HG02610 (cell line): ENCODE data around the gene ADGRE2.

Experiments used
- ATAC-seq: cut with Tn5 transposase; IDR thresholded peaks from one replicate; pipeline ENCODE4 v1.9.1; 2021; ENCODE audit warnings: mild to moderate bottlenecking, moderate library complexity; ENCODE audit not compliant: unreplicated experiment

The ADGRE2 gene

DNA sequence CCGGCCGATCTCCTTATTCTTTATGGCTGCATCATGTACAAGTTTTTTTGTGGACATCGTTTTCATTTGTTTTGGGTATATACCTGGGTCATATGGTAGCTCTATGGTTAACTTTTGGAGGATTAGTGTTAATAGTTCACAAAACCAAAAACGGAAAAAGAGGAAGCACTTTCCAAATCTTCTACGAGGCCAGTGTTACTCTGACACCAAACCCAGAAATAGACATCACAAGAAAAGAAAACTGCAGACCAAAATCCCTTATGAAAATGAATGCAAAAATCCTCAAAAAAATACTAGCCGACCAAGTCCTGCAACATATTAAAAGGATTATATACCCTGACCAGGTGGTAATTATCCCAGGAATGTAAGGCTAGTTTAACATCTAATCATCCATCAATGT is 29.8 kb downstream of the ADGRE2 start:
- ATAC-seq = no peak

- no peak for ATAC-seq
These were observed 31.5 kb downstream of the ADGRE2 start for GRCh38 chr19:14746886-14747285.

DNA sequence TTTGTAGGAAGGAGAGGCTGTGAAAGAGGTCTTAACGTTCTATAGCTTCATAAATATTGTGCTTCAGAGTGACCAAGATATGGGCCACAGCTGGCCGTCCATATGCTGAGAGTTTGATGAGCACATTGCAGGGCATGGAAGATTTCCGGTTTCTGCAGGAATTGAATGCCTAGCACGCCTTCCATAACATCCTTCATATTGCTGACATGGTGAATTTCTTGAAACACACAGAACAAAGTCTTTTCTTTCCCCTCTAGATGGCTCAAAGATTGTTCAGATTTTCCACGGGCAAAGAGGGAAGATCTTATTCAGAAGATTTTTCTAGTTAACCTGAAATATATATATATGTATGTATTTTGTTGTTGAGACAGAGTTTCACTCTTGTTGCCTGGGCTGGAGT is 42.4 kb downstream of the ADGRE2 start:
- no peak for ATAC-seq

- no peak for ATAC-seq
These were observed 44.8 kb downstream of the ADGRE2 start for GRCh38 chr19:14733574-14733973.

GRCh38 chr19:14732510-14732909 is 45.9 kb downstream of the ADGRE2 start:
- ATAC-seq = no peak

DNA sequence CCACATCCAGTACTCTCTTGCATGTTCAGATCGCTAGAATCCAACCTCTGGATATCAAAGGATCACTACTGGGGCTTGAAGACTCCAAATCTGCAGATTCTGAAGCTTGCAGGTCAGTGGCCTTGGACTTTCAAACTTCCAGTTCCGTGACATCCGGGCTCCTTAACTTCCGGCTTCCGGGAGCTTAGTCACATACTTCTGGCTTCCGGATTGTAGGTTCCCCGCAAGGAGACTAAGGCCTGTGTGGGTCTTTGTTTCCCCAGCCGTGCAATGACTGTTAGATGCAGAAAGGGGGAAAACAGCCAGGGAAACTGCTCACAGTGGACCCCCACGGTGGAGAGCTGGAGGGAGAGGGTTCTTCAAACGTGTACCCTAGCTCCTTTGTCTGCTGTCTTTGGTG is 47.2 kb downstream of the ADGRE2 start:
- no peak for ATAC-seq

DNA sequence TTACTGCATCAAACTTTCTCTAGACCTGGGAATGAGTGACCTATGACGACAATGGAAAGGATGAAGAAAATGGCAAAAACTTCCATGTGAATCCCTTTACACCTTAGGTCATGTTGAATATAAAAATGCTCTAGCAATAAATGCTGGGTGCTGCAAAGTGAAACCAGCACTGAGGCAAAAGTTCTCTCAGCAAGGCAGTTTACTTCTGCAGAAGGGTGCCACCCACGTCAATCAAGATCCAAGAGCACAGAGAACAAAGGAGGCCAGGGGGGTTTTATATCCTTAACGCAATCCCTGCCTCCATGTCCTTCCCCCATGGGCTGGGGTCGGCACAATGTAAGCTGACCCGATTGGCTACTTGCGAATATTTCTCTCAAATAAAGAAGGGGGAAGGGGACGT is 49.8 kb downstream of the ADGRE2 start:
- ATAC-seq = no peak

DNA sequence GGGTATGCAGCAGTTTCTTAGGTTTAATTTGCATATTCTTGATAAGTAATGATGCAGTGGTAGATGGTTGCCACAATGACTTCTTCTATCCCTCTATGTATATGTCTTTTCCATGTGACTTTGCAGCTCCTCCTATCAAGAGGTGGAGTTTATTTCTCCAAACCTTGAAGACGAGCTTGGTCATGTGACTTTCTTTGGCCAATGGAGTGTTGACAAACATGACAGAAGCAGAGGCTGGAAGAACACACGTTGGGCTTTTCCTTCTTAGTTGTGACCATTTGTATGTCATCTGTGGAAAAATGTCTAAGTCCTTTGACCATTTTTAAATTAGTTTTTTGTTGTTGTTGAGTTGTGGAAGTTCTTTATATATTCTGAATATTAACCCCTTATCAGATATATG is 56.2 kb downstream of the ADGRE2 start:
- no peak for ATAC-seq

DNA sequence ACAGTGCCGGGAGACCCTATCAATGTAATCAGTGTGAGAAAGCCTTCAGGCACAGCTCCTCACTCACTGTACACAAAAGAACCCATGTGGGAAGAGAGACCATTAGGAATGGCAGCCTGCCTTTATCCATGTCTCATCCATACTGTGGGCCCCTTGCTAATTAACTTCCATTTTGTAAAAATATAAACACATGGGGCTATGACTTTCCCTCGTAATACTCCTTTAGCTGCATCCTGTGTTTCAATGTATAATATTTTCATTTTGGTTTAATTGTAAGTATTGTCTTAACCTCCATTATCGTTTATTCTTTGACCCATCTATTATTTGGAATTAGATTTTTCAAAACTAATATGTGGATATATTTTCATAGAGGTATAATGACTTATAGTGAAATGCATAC is 59.2 kb downstream of the ADGRE2 start:
- ATAC-seq = no peak

DNA sequence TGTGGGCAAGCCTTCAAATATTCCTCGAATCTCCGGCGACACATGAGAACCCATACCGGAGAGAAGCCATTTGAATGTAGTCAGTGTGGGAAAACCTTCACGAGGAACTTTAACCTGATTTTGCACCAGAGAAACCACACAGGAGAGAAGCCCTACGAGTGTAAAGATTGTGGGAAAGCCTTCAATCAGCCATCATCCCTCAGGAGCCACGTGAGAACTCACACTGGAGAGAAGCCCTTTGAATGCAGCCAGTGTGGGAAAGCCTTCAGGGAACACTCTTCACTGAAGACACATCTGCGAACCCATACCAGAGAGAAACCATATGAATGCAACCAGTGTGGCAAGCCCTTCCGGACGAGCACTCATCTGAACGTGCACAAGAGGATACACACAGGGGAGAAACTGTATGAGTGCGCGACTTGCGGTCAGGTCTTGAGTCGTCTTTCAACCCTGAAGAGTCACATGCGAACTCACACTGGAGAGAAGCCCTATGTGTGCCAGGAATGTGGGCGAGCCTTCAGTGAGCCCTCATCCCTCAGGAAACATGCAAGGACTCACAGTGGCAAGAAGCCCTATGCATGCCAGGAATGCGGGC is 59.7 kb downstream of the ADGRE2 start:
- no peak for ATAC-seq

DNA sequence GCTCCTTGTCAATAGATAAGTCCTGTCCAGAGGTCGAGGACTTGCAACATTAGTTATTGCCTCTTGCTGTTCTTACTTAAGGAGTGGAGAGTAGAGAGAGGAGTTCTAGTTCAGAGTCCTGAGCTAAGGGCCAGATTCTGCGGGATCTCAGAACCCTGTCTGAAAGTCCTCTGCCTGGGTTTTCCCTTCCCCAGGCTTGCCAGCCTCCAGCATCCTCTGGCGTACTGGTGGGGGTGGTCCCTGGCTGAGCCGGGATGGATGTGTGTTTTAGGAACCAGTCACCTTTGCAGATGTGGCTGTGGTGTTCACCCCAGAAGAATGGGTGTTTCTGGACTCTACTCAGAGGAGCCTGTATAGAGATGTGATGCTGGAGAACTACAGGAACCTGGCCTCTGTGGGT is 62.5 kb downstream of the ADGRE2 start:
- no peak for ATAC-seq

- ATAC-seq = no peak
These were observed 73.9 kb downstream of the ADGRE2 start for GRCh38 chr19:14704450-14704849.

DNA sequence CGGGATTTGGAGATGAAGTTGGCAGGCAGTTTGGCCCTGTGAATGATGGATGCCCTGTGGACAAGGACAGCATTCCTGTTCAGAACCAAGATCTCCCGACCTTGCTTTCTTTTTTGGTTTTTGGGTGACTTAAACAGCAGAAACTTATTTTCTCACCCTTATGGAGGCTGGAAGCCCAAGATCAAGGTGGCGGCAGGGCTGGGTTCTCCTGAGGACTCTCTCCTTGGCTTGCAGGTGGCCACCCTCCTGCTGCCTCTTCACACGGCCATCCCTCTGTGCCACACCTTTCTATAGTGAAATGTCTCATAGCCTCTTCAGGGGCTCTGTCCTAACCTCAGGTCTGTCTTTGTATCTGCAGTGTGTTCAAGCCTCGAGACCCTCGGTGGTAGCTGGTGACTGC is 74.5 kb downstream of the ADGRE2 start:
- ATAC-seq = no peak

DNA sequence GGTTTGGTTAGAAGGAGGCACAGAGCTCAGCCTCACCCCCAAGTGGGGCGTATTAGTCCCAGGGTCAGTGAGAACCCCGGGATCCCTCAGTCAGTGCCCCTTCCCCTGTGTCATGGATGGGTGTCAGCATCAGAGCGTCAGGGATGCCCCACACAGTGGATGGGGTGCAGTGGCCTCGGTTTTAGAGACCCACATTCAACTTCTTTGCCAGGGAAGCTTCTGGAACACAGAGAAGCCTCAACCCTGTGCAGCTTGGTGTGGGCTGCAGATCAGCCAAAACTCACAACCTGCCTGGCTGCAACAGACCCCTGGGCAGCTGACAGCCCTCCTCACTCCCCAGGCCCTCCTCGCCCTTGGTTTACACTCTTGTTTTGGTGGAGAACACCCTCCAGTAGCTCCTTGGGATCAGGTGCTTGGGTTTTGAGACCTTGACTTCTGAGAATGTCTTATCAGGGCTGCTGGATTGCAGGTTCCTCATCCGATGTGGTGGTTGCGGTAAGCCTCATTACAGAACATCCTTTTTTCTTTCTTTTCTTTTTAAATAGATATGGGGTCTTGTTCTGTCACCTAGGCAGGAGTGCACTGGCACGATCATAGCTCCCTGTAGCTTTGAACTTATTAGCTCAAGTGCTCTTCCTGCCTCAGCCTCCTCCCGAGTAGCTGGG is 77.5 kb downstream of the ADGRE2 start:
- ATAC-seq = no peak

- no peak for ATAC-seq
These were observed 78.7 kb downstream of the ADGRE2 start for GRCh38 chr19:14699641-14700040.

GRCh38 chr19:14695471-14695870 is 82.9 kb downstream of the ADGRE2 start:
- ATAC-seq = no peak

DNA sequence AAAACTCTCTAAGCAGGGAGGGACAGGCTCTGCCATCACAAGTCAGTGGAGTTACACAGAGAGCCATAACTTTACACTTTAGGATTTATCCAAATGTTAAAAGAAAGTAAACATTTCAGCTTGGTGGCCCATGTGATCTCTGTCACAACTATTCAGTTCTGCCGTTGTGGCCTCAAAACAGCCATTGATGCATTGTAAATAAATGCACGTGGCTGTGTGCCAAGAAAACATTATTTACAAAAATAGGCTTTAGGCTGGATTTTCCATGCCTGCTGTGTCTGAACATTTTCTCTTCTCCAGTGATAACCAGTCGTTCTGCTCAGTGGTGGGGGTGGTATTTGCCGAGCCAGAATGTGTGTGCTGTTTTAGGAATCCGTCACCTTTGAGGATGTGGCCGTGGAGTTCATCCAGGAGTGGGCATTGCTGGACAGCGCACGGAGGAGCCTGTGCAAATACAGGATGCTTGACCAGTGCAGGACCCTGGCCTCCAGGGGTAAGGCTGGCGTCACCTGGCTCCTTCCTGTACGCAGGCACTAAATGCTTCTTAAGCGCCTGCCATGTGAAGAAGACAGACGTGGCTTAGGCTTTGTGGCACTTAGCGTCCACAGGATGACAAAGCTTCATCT is 83.6 kb downstream of the ADGRE2 start:
- no peak for ATAC-seq

DNA sequence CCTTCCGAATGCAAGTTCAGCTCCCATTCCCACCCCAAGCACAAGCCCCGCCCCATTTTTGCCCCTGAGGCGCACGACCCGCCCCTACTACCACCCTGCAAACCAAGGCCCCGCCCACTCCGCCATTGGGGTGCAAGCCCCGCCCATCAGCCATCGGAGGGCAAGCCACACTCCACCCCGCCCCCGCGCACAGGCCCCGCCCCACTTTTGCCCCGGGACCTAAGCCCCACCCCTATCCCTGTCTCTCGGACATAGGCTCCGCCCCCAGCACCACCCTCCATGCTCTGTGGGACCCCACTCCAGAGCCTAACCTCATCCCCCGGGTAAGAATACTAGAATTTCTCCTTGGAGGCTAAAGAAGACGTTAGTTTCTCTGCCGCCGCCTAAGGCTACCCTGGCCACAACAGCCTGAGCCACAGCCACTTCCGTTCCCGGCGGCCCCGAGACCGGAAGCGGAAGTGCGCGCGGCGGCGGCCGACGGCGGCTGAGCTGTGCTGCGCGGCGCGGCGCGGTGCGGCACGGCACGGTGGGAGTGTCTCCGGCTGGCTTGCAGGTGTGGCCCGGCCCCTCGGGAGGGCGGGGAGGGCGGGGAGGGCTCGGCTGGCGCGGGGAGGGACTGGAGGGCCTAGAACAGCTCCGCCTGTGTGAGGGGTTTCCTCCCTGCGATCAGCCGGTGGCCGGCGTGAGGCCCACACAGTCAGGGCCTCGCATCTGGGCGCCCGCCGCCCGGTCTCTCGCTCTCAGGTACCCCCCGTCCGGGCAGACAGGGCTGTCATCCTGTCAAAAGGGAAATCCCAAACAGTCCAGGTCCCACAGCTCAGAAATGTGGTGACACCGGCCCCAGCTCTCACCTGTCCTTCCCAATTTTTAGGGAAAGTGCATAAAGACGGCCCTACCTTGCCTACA is 88.5 kb downstream of the ADGRE2 start, which contains the start of gene ZNF333:
Gene ZNF333 (plus strand): TSS at position 451 of the 906 bp plus-strand sequence. CDS start 3,444 bp downstream, outside the sequence.
- peak; percentile 88 for ATAC-seq

- no peak for ATAC-seq
These were observed 91.9 kb downstream of the ADGRE2 start for GRCh38 chr19:14686411-14686810.

DNA sequence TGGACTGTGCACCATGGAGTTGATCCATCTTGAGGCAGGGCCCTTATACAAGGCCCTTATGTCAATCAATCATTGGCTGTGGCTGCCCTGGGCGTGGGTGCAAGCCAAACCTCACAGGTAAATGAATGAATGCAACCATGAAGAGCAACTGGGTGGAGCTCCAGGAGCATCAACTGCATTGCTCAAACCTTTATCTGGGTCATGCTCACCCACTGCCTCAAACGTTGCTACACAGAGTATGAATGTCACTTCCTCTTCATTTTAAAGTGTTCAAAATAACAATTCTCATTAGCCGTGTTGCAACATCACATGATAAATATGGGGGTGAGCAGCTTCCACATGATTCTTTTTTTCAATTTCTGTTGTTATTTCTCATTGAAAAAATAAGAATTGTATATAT is 94.9 kb downstream of the ADGRE2 start:
- no peak for ATAC-seq
